B cell (primary cell): Measurements from ENCODE around the gene IGLL5. TPM values are rescaled to one million over a fixed set of nuclear protein-coding genes. Genes with fewer than 3 reads are reported as not detected.

Experiments
- ATAC-seq: fragments of 200-7000 bp; cut with Tn5 transposase; one replicate; pipeline ENCODE4 v1.10.0; 2021; ENCODE audit warnings: low read depth, mild to moderate bottlenecking, moderate number of reproducible peaks, moderate library complexity
- CTCF ChIA-PET: fragments of 350-600 bp; sonication (Branson Sonifier 250); formaldehyde crosslinking; loops from one replicate; lab custom pipeline; 2021; ENCODE audit warnings: antibody characterized with exemption, inconsistent platforms; lab: Charles Lee
- POLR2A ChIA-PET: fragments of 350-600 bp; sonication (Branson Sonifier 250); formaldehyde crosslinking; loops from one replicate; lab custom pipeline; 2021; ENCODE audit warnings: antibody characterized with exemption; lab: Charles Lee
- DNase-seq: peaks from one replicate; pipeline ENCODE4 v3.0.0; 2013
- H2AFZ ChIP-seq: 2 replicates; pipeline ENCODE4 v1.6.1; 2012; ENCODE audit warnings: mild to moderate bottlenecking, low read depth, low read length; ENCODE audit not compliant: insufficient read depth, poor library complexity, severe bottlenecking
- H3K27ac ChIP-seq, 2 donors: 1 replicate in 1 of 2; 2 replicates in 1 of 2; pipeline ENCODE4 v1.5.1; 2012 to 2013; ENCODE audit warnings: low read length in 2 of 2, mild to moderate bottlenecking in 2 of 2, moderate library complexity in 1 of 2
- H3K27me3 ChIP-seq, 4 experiments: fragments of 200-600 bp in 1 of 4; sonication (generic) in 1 of 4; replicated peaks in 1 of 4; 1 replicate in 2 of 4; 2 replicates in 2 of 4; pipeline versions ENCODE4 v1.6.1 to v1.7.0; 2013 to 2016; ENCODE audit warnings: low read length in 3 of 4, mild to moderate bottlenecking in 2 of 4, mixed read lengths in 1 of 4, moderate library complexity in 1 of 4; ENCODE audit not compliant: insufficient read depth in 4 of 4, control insufficient read depth in 3 of 4; ENCODE audit errors: control extremely low read depth in 1 of 4
- H3K36me3 ChIP-seq, 2 experiments: replicated peaks in 1 of 2; 1 replicate in 1 of 2; 2 replicates in 1 of 2; pipeline versions ENCODE4 v1.6.1 to v1.7.1; 2013; ENCODE audit warnings: low read length in 1 of 2; ENCODE audit not compliant: insufficient read depth in 2 of 2, control insufficient read depth in 1 of 2; ENCODE audit errors: control extremely low read depth in 1 of 2, extremely low read depth in 1 of 2
- H3K4me1 ChIP-seq, 2 donors: fragments of 200-600 bp in 1 of 2; sonication (generic) in 1 of 2; 1 replicate in 1 of 2; 2 replicates in 1 of 2; pipeline versions ENCODE4 v1.5.1 to v1.6.1; 2013 to 2017; ENCODE audit warnings: low read length in 2 of 2; ENCODE audit not compliant: control insufficient read depth in 2 of 2, insufficient read depth in 2 of 2
- H3K4me2 ChIP-seq: replicated peaks from 2 replicates; pipeline ENCODE3; 2012; ENCODE audit warnings: mild to moderate bottlenecking, low read depth, low read length; ENCODE audit not compliant: poor library complexity, severe bottlenecking
- H3K4me3 ChIP-seq, 5 experiments: fragments of 200-600 bp in 1 of 5; sonication (generic) in 1 of 5; 1 replicate in 3 of 5; 2 replicates in 2 of 5; pipeline versions ENCODE4 v1.5.1 to v1.7.0; 2011 to 2016; ENCODE audit warnings: low read length in 4 of 5, mild to moderate bottlenecking in 4 of 5, low read depth in 2 of 5, control low read depth in 1 of 5, moderate library complexity in 1 of 5; ENCODE audit not compliant: insufficient read depth in 1 of 5; ENCODE audit errors: control extremely low read depth in 1 of 5, extremely low read depth in 1 of 5
- H3K79me2 ChIP-seq: fragments of 200-600 bp; sonication (generic); one replicate; pipeline ENCODE4 v1.6.0; 2016; ENCODE audit warnings: low read length; ENCODE audit not compliant: control insufficient read depth, insufficient read depth
- H3K9ac ChIP-seq: fragments of 200-600 bp; sonication (generic); 2 replicates; pipeline ENCODE4 v1.6.1; 2017; ENCODE audit warnings: mild to moderate bottlenecking, low read length, moderate library complexity
- H3K9me3 ChIP-seq, 3 donors: one replicate each; pipeline versions ENCODE4 v1.6.1 to v1.7.1; 2013; ENCODE audit warnings: low read length in 2 of 3; ENCODE audit not compliant: control insufficient read depth in 2 of 3, insufficient read depth in 1 of 3; ENCODE audit errors: control extremely low read depth in 1 of 3
- H4K20me1 ChIP-seq: 2 replicates; pipeline ENCODE4 v1.6.0; 2012; ENCODE audit warnings: mild to moderate bottlenecking, low read length; ENCODE audit not compliant: insufficient read depth, control insufficient read depth, poor library complexity, severe bottlenecking
- H3K27ac Mint-ChIP-seq: one replicate; pipeline ENCODE4 v1.8.0; 2021; ENCODE audit warnings: mixed read lengths
- H3K27me3 Mint-ChIP-seq: one replicate; pipeline ENCODE4 v1.8.0; 2021; ENCODE audit warnings: mixed read lengths
- H3K4me1 Mint-ChIP-seq: one replicate; pipeline ENCODE4 v1.8.0; 2021; ENCODE audit warnings: mixed read lengths
- H3K4me3 Mint-ChIP-seq: one replicate; pipeline ENCODE4 v1.8.0; 2021; ENCODE audit warnings: mixed read lengths
- H3K9me3 Mint-ChIP-seq: one replicate; pipeline ENCODE4 v1.8.0; 2022; ENCODE audit warnings: mixed read lengths; ENCODE audit not compliant: insufficient read depth
- EZH2 ChIP-seq: IDR thresholded peaks from 2 replicates; pipeline ENCODE4 v1.6.1; 2012; ENCODE audit warnings: borderline replicate concordance, low read depth, mild to moderate bottlenecking, moderate library complexity, low read length; ENCODE audit not compliant: insufficient read depth, poor library complexity, severe bottlenecking
- WGBS: methylation state at CpG from one replicate; pipeline ENCODE4 v1.1.5; 2013; ENCODE audit warnings: missing lambda C conversion rate; ENCODE audit not compliant: insufficient coverage; 5-methylcytosine and 5-hydroxymethylcytosine counted together
- intact Hi-C: fragments of 100-400 bp; cut with micrococcal nuclease; formaldehyde crosslinking; loops from one replicate; pipeline ENCODE4 v1.10.0; 2022
- polyA plus RNA-seq: library from polyadenylated mRNA; depleted of rRNA; stranded (reverse); fragments of >200 nt; gene quantifications from 2 replicates; pipeline ENCODE4 v1.2.3, GENCODE V29; 2012
- total RNA-seq, 2 donors: library from RNA; stranded (reverse); fragments of 120-200 nt in 1 of 2; gene quantifications; 1 replicate in 1 of 2; 2 replicates in 1 of 2; pipeline versions ENCODE4 v1.2.3 to v1.2.4, GENCODE V29; 2013 to 2022
- TF ChIP-seq, protein P1 (sequence below): fragments of 200-600 bp; IDR thresholded peaks from one replicate; pipeline ENCODE4 v1.8.0; 2022; ENCODE audit warnings: antibody characterized with exemption, mild to moderate bottlenecking

Gene IGLL5
- total and polyA plus RNA-seq, 2 donors (not counting 1 experiment from before 2014, with no cell fraction given): 39.8 to 365 TPM

GRCh38 chr22:22936915-22937656 is 49.5 kb downstream of the IGLL5 start:
- no peaks in the 10 kb centered on the region for H4K20me1 ChIP-seq
- 100% methylated on average over 4 of the region's 6 CpGs for WGBS
- ATAC-seq: no peak
- H3K4me2 ChIP-seq: peak overlapping the region; percentile 80
- ChIA-PET CTCF (interaction anchor here (0.6 to 10.9 kb wide), 10 partner anchors 14 to 184 kb away, joined by 3 to 181 read pairs (median 4); no protein-coding TSS in a partner anchor), POLR2A (interaction anchor here (1.3 kb wide), 1 partner anchor 8 kb away, joined by 8 read pairs; no protein-coding TSS in a partner anchor)
- Mint-ChIP-seq H3K4me1 (peaks cover 97% of the 10 kb centered on the region), H3K27me3 (no peaks in the 10 kb centered on the region), H3K27ac (peak overlapping the region; percentile 66), H3K9me3 (no peaks in the 10 kb centered on the region), H3K4me3 (peak overlapping the region; percentile 1)
- intact Hi-C loops: loop anchor here (5.0 to 10.0 kb wide), 5 partner anchors 250 to 902 kb away; no protein-coding TSS in a partner anchor
- TF ChIP-seq EZH2: no peak
- TF ChIP-seq, protein P1, sequence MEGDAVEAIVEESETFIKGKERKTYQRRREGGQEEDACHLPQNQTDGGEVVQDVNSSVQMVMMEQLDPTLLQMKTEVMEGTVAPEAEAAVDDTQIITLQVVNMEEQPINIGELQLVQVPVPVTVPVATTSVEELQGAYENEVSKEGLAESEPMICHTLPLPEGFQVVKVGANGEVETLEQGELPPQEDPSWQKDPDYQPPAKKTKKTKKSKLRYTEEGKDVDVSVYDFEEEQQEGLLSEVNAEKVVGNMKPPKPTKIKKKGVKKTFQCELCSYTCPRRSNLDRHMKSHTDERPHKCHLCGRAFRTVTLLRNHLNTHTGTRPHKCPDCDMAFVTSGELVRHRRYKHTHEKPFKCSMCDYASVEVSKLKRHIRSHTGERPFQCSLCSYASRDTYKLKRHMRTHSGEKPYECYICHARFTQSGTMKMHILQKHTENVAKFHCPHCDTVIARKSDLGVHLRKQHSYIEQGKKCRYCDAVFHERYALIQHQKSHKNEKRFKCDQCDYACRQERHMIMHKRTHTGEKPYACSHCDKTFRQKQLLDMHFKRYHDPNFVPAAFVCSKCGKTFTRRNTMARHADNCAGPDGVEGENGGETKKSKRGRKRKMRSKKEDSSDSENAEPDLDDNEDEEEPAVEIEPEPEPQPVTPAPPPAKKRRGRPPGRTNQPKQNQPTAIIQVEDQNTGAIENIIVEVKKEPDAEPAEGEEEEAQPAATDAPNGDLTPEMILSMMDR: no peak
- no peaks in the 10 kb centered on the region for H3K36me3 ChIP-seq
- DNase-seq: no peak
- H3K4me1 ChIP-seq: peaks cover 98 to 100% of the 10 kb centered on the region in 2 donors
- no peak overlapping the region for H2AFZ ChIP-seq
- no peaks in the 10 kb centered on the region for H3K27me3 ChIP-seq
- H3K79me2 ChIP-seq: peaks cover 82% of the 10 kb centered on the region
- H3K9me3 ChIP-seq: peaks cover 0 to 7% (median 0%) of the 10 kb centered on the region in 3 donors
- H3K27ac ChIP-seq: peak overlapping the region; percentile 39 to 99
- H3K9ac ChIP-seq: no peak overlapping the region
- no peak overlapping the region for H3K4me3 ChIP-seq
